ENCODE results near the gene SLFN5.
"Not testable (repeated sequence)": the region's sequence is repeated elsewhere in the genome, so short reads cannot be mapped to it uniquely, and the experiment has no call there.

The SLFN5 gene

GRCh38 chr17:35293151-35293847 is 50.4 kb downstream of the SLFN5 start:
- TF ChIP-seq CTCF (IDR thresholded peaks at IDR 0.05; ENCODE audit: control insufficient read depth, extremely low read depth, insufficient read depth): no peak
- no peak overlapping the region for H3K4me3 ChIP-seq (ENCODE audit: low read depth, low read length)
- no peak for DNase-seq (ENCODE audit: low read depth)

- no peak for DNase-seq (ENCODE audit: low read depth)
- no peak for TF ChIP-seq CTCF (IDR thresholded peaks at IDR 0.05; ENCODE audit: control insufficient read depth, extremely low read depth, insufficient read depth)
- no peak overlapping the region for H3K4me3 ChIP-seq (ENCODE audit: low read depth, low read length)
Observed at GRCh38 chr17:35294756-35295155, 51.9 kb downstream of the SLFN5 start.

GRCh38 chr17:35295686-35296085 is 52.8 kb downstream of the SLFN5 start:
- H3K4me3 ChIP-seq (ENCODE audit: low read depth, low read length): no peak overlapping the region
- no peak for TF ChIP-seq CTCF (IDR thresholded peaks at IDR 0.05; ENCODE audit: control insufficient read depth, extremely low read depth, insufficient read depth)
- no peak for DNase-seq (ENCODE audit: low read depth)

- TF ChIP-seq CTCF (IDR thresholded peaks at IDR 0.05; ENCODE audit: control insufficient read depth, extremely low read depth, insufficient read depth): no peak
- no peak overlapping the region for H3K4me3 ChIP-seq (ENCODE audit: low read depth, low read length)
- DNase-seq (ENCODE audit: low read depth): no peak
Observed at GRCh38 chr17:35297666-35298065, 54.8 kb downstream of the SLFN5 start.

GRCh38 chr17:35298639-35299038 is 55.8 kb downstream of the SLFN5 start:
- H3K4me3 ChIP-seq (ENCODE audit: low read depth, low read length): no peak overlapping the region
- TF ChIP-seq CTCF (IDR thresholded peaks at IDR 0.05; ENCODE audit: control insufficient read depth, extremely low read depth, insufficient read depth): no peak
- DNase-seq (ENCODE audit: low read depth): no peak

- peak; percentile 38 for DNase-seq (ENCODE audit: low read depth)
- H3K4me3 ChIP-seq (ENCODE audit: low read depth, low read length): no peak overlapping the region
- no peak for TF ChIP-seq CTCF (IDR thresholded peaks at IDR 0.05; ENCODE audit: control insufficient read depth, extremely low read depth, insufficient read depth)
Observed at GRCh38 chr17:35299135-35299534, 56.3 kb downstream of the SLFN5 start.

- not testable (repeated sequence) for DNase-seq (ENCODE audit: low read depth); H3K4me3 ChIP-seq (ENCODE audit: low read depth, low read length)
Observed at GRCh38 chr17:35309345-35309744, 66.5 kb downstream of the SLFN5 start.
